ENCODE measurements around the gene GNAS-AS1.

GNAS-AS1 gene

DNA sequence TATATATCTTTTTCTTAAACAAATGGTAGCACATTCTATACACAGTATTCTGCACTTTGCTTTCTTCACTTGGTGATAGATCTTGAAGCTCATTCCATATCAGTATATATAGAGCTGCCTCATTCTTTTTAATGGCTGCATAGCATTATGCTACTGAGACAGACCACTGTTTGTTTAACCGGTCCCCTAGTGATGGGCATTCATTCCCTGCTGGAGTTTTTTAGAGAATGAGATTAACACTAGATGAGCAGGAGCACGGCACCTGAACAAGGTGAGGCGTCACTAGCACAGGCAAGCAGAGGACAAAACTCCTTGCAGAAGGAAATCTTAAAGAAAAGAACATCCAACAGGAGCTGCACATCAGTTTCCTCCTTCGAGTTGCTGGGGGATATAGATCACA lies 69.6 kb downstream of the GNAS-AS1 start:
- no peak for TF ChIP-seq CTCF (conservative IDR thresholded peaks at IDR 0.05)
- H3K27ac ChIP-seq: no peak overlapping the region

DNA sequence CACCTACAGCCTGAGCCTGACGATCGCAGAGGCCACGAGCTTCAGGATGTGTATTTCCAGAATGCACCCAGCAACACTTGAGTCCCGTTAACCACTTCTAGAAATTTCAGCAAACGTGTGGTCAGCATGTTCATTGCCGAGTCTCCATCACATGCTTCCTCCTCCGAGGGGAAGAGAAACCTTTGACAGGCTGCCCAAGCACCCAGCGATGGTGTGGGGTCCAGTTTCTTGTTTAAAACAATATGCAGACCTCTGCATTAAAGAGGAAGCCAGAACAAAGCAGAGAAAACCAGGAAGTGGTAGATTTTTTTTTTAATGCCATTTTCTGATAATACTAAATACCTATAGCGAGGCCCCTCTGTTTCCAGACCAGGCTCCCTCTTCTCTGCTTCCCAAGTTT lies 71.9 kb downstream of the GNAS-AS1 start:
- no peak overlapping the region for H3K27ac ChIP-seq
- no peak for TF ChIP-seq CTCF (conservative IDR thresholded peaks at IDR 0.05)

DNA sequence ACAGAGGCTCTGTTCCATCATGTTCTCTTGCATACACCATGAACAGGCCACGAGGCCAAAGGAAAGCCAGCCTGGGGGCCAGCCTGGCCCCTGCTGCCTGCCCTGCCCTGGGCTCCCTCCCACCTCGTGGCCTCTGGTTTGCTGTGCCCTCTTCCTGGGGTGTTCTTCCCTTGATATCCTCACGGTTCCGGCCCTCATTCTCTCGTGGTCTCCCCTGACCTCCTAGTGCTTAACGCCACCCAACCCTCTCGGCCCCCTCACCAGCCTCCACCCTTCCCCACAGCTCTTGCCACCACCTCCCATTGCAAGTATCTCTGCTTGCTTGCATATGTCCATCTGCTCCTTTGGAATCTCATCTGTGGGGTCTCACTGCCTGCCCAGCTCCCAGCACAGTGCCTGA lies 73.0 kb downstream of the GNAS-AS1 start:
- no peak overlapping the region for H3K27ac ChIP-seq
- TF ChIP-seq CTCF (conservative IDR thresholded peaks at IDR 0.05): no peak

DNA sequence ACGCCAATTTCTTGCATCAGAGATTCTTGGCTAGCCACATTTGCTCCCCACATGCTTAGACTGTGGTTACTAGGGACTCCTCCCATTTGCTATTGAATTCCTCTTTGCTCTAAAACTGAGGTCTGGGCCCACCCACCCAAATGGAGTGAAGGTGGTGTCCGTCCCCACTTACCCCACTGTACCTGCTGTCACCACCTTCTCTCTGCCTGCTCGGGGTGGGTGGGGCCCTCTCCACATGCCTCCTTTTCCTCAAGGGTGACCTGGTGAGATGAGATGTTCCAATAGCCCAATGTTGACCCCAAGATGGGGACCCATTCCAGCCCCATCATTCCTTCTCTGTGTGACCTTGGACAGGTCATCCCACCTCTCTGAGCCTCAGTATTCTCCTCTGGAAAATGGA lies 74.6 kb downstream of the GNAS-AS1 start:
- no peak overlapping the region for H3K27ac ChIP-seq
- no peak for TF ChIP-seq CTCF (conservative IDR thresholded peaks at IDR 0.05)

DNA sequence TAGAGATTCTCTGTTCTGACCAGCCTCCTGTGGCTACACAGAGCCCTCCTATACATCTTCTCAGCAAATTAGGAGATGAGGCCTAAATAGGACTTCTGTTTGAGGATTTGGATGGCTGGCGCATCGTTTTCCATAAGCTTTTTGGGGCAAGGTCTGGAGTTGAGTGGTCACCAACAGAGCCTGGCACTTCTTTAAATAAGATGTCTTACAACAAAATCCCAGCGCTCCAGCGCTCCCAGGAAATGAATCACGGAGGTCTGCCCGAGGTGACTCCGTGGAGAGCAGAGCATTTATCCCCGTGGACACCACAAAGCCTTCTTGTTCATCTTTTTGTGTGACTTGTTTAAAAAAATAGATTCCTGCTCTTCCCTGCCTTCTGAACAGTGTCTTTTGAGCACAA lies 75.3 kb downstream of the GNAS-AS1 start:
- no peak overlapping the region for H3K27ac ChIP-seq
- no peak for TF ChIP-seq CTCF (conservative IDR thresholded peaks at IDR 0.05)

DNA sequence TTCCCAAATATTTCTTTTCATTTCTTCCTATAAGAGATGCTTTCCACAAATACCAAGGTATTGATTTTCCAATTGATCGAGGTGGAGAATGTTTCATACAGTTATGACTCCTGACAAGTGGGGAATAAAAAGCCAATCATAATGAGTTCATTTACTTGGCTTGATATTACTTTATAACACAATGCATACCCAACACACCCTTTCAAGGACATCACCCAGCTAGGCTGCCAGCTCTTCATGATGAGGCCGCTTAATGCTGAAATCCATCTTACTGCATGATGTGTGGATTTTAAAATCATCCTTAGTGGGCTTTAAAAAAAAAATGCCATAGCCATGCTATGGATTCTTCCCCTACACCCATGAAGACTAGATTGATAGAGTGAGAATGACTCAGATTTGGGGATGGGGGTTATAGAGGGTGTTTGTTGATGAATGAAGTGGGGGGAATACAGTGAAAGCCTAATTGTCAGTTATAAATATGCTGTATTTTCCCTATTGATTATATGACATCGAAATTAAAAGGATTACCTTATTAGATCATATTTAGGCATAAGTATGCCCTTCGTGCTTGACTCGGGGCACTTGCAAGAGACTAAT lies 75.9 kb downstream of the GNAS-AS1 start:
- no peak overlapping the region for H3K27ac ChIP-seq
- TF ChIP-seq CTCF (conservative IDR thresholded peaks at IDR 0.05): no peak

GRCh38 chr20:58774214-58774613 lies 76.5 kb downstream of the GNAS-AS1 start:
- no peak overlapping the region for H3K27ac ChIP-seq
- no peak for TF ChIP-seq CTCF (conservative IDR thresholded peaks at IDR 0.05)
